Inflammatory macrophage treated with lipopolysaccharide for 4 hours (primary cell): Measurements from ENCODE around the gene OLFML1.

Experiments used
- DNase-seq: peaks from one replicate; pipeline ENCODE4 v3.0.0-alpha.2; 2020

Gene OLFML1

GRCh38 chr11:7533199-7534041 lies 48.1 kb downstream of the OLFML1 start:
- no peak for DNase-seq

DNA sequence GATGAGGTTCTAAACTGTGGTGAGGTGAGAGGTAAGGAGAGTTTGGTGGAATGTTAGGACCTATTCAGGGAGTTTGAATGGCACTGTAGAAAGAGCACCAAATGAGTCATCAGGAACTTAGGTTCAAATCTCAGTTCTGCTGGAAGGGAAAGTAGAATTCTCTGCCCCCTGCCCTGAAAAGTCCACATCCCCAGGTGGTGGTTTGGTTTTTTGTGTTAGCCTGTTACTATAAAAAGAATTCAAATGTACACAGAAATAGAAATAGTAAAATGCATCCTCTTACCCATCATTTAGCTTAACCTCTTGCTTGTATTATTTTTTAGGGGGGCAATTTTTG lies 48.7 kb downstream of the OLFML1 start:
- no peak for DNase-seq

DNA sequence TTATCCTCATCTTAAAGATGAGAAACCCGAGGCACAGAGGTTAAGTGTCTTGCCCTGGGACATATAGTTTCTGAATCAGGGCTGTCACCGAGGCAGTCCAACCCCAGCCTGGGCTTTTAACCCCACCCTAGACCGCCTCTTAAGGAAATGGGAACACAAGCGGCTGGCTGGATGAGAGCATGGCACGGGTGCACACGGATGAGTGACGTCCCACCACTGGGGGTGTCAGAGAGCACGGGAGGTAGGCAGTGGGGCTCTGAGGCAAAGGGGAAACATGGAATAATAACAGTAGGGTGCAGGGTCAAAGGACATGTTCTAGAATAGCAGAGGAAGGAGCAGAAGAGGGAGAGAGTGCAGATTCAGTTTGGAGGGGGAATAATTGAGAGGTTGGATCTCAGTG lies 50.8 kb downstream of the OLFML1 start:
- DNase-seq = peak; percentile 18

DNA sequence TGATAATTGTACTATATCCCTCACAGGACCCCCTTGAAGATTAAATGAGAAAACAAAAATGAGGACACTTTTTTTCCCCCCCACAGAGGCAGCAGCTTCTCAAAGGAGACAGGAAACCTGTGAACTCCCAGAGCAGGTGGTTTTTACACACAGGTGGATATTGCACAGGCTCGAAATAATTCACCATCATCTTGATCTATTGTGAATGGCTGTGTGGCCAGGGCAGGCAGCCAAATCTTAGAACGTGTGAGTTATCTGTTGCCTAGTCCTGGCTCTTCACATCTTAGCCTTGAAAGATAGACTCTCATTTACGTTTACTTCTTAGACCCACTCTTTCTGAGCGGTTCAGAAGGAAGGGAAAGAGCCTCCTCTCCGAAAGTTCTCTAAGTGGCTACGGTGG lies 52.0 kb downstream of the OLFML1 start:
- DNase-seq = no peak

- no peak for DNase-seq
Measured at GRCh38 chr11:7538031-7538430, 52.7 kb downstream of the OLFML1 start.

DNA sequence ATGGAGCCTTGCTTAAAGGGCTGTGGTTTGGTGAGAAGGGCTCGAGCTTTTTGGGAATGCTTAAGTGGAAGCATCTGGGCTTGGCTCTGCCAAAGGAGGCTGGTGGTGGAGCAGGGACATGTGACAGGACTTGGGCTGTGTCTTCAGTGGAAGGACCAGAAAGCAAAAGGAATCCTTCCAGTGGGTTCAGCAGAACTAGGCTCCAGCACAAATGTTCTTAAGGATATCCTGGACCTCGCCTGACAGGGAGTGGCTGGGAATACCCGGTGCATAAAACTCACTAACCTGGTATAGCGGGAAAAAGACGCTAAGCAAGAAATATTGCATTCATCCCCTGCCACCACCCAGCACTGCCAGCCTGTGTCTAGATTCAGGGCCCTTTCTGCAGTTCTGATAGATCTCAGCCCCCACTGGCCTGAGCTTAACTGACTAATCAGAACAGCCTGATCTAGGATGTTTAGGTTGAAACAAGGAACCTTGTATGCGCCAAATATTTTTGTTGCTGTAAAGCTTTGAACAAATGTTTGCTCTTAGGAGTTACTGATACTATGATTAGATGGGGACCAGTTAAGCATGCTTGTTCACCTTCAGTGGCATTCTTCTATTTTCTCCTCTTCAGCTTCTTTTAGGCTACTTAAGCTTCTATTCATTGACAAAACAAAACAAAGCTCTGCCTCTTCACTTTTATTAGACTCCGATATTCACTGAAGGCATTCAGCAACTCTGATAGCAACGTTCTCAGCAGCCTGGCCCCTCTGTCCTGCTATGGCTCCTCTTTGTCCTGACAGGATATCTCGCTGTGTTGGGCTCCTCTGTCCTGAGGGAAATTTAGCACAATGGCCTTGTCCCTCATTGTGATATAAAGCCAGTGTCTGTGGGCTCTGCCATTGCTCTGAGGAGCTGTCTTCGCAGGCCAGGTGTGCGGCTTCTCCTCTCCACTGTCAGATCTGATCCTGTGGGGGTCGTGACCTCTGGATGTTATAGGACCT lies 53.5 kb downstream of the OLFML1 start:
- DNase-seq = no peak

DNA sequence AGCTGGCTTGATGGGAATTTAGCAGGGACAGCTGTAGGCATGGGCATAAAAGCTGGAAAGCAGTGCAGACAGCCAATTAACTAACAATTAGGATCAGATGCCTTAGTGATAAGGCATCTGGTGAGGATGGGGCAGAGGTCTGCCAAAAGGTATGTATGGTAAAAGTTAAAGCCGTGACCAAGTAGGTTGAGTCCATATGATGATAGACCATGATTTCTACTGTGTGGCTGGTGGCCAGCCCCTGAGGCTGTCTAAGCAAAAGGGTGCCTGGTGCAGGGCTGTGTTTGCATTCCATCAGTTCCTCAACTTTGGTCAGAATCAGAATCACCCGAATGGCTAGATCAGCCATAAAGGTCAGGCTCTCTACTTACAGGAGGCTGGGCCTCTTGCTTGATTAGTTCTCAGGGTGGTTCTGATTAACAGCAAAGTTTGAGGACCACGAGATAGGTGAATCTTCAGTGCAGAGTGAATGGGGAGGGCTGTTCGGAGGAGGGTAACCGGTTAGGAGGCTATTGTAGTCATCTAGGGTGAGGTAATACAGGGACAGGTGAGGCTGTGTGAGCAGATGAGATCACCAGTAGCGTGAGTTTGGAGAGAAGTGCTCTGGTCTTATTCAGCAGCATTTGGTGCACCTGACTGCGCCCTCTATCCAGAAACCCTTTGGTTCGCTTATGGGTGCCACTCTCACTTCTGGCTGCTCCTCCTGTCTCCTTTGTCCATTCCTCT lies 55.7 kb downstream of the OLFML1 start:
- DNase-seq = no peak

DNA sequence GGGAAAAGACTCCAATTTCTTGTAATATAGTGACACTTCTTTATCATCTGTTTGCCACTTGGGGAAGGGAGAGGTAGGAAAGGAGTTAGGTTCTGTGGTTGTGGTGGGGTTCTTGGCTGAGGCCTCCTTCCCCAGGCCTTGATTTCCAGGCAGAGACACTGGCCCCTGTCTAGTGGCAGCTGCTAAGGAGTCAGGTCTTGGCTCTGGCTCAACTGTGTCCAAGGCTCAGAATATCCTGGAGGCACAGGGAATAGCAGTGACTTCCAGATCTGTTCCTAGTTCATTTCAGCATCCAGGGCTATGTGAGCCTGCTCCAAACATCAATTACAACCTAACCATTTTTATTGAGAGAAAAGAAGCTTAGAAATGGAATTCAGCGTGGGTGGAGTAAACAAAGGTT lies 58.0 kb downstream of the OLFML1 start:
- no peak for DNase-seq

GRCh38 chr11:7544021-7544420 lies 58.7 kb downstream of the OLFML1 start:
- DNase-seq = no peak

- DNase-seq = no peak
Measured at GRCh38 chr11:7545611-7546010, 60.3 kb downstream of the OLFML1 start.

DNA sequence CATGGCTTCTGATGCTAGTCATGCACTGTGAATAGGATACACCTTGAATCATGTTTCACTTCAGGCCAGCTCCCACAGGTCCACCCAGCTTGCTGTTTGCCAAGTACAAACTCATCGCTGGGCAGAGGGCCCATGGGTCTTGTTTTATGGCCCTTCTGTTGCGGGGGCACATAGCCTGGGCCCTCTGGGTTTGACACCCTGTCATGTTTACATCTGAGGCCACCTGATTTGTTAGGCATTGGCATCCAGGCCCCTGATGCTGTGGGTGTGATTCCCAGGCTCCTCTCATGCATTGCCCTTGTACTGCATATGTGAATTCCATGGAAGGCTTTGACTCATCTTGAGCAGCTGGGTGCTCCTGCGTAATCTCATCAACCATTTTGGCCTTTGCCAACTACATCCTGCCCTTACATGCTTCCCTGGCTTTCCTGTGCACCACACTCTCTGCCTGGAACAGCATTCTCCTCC lies 61.1 kb downstream of the OLFML1 start:
- no peak for DNase-seq

DNA sequence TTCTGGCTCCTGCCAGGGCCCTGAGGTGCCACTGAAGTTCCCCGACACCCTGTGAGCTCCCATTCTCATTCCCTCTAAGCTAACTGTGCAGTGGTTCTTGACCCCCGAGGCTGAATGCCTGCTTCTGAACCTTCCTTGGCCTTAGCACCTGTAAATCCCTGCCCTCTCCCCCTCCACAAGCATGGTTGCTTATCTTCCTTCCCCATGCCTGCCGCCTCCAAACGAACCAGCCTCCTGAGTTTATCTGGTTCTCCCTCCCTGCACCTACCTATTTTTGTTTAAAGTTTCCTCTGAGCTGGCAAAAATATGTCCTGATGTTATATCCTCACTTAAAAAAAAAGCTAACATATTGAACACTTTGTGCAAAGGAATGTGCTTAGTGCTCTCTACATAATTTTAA lies 62.4 kb downstream of the OLFML1 start:
- DNase-seq = no peak

GRCh38 chr11:7548659-7549274 lies 63.5 kb downstream of the OLFML1 start:
- no peak for DNase-seq

DNA sequence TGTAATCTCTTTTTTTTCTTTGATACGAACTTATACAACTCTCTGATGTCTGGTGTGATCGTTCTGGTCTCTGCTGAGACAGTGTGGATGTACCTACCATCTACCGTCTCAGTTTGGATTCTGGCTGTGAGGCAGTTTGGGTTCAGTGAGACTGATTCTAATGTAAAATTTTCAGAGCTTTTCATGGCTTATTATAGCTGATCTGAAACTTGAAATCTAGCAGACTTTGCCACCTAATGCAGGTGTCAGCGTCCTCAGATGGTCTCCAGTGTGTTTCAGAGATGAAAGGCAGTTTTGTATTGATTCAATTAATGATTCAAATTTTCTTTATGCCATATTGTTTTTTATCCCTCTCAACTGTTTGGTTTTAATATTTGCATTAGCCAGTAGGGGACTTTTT lies 64.4 kb downstream of the OLFML1 start:
- no peak for DNase-seq

GRCh38 chr11:7551571-7551970 lies 66.3 kb downstream of the OLFML1 start:
- no peak for DNase-seq

DNA sequence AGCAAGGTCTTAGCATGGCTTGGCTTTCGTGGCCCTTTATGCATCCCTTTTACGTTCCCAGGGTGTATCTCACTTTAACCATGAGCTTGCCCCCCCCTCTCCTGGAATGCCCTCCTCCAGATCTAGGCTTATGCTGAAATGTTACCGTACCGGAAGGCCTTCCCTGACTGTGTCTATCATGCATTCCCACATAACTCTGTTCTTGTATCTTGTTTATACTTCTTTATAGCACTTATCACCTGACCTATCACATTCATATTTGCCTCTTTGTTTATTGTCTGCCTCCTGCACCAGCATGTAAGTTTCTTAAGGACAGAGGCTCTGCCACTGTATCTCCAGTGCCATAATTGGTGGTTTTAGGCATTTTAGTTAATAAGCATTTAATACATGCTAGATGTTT lies 67.4 kb downstream of the OLFML1 start:
- no peak for DNase-seq

DNA sequence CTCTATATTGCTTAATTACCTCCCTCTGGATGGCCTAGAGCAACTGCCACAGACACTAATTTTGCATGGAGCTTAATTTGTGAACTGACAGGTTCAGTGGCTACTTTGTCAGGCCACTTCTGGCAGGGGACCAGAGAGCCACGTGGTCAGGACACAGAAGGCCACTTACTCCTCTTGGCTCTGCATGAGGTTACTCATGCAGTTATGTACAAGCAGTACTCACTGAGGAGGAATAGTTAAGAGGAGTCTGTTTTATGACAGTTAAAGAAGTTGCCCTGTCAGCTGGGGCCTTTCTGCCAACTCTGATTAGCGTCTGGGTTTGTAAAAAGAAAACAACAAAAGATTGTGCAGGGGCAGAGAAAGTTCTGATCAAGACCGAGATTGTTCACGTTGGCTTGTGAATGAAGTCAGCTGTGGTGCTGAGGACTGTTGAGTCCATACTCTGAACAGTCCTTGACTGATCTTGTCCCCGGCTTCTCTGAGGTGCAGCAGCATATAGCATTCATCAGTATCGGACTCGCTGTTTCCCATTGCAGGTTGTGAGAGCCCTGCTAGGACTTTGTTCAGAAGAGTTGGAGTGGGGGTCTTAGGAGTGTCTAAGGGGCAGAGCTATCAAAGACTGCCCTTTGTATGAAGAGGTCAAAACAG lies 69.9 kb downstream of the OLFML1 start:
- no peak for DNase-seq

- no peak for DNase-seq
Measured at GRCh38 chr11:7558046-7558445, 72.7 kb downstream of the OLFML1 start.

DNA sequence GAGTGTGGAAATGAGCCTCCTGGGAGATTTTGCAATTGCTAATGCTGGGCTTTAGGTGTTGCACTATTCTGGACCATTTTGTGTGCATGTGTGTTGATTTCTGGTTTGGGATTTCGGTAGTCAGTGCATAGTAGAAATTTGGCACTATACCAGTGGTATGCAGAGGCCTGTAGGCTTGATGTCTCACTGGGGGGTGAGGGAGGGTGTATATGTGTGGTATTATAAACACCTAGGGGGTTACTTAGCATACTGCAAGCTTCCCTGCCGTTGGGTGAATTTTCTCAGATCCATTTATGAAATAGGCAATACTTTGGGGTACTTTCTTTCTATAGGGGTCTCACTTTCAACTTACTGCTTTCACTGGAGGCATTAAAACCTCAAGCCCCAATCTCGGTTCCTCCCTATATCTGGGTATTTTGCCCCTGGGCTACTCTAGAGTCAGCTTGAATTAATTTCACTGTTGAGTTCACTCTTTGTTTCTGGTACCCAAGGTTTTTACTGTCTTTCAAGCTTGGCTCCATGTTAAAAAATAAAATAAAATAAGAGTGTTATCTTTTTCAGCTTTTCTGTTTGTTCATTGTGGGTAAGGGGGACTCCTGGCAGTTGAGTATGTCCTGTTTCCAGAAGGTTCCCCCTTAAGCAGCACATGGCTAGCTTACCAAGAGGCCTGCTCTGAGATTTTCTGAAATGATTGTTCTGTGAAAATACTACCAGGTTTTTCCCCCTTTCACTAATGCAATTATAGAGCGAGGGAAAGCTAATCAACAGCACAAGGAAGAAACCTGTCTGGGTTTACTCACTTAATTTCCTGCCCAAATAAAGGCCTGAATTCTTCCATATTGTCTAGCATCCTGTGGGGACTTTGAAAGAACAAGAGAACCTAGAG lies 74.3 kb downstream of the OLFML1 start:
- no peak for DNase-seq
